Measurements from ENCODE around the gene EBF3.

The EBF3 gene

DNA sequence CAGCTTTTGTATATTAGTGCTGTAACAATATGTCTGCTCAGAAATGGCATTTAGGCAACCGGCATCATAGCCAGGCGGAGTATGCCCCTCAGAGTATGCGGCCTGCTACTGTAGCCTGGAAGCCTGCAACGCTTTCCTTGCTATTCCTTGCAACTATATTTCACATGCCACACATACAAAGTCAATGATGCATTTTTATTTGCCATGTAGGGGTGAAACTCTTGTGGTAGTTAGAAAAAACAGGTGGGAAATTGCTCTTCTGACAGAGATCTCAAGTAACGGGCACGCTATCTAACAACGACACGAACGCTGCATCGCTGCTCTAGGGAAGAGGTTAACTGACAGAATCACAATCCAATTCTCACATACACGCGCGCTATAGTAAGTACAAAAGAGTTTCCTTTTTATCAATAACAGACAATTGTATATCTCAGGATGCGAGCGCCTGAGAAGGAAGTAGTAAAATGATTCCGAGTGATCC, 5.9 kb downstream of the EBF3 start:
- H3K4me3 ChIP-seq (ENCODE audit: low read depth, low read length) = no peak overlapping the region
- ChIA-PET POLR2A (no interaction called here), CTCF (interaction anchor here (1.2 kb wide), 1 partner anchor 11 kb away, joined by 3 read pairs; no protein-coding TSS in a partner anchor)
- TF ChIP-seq, protein P1, sequence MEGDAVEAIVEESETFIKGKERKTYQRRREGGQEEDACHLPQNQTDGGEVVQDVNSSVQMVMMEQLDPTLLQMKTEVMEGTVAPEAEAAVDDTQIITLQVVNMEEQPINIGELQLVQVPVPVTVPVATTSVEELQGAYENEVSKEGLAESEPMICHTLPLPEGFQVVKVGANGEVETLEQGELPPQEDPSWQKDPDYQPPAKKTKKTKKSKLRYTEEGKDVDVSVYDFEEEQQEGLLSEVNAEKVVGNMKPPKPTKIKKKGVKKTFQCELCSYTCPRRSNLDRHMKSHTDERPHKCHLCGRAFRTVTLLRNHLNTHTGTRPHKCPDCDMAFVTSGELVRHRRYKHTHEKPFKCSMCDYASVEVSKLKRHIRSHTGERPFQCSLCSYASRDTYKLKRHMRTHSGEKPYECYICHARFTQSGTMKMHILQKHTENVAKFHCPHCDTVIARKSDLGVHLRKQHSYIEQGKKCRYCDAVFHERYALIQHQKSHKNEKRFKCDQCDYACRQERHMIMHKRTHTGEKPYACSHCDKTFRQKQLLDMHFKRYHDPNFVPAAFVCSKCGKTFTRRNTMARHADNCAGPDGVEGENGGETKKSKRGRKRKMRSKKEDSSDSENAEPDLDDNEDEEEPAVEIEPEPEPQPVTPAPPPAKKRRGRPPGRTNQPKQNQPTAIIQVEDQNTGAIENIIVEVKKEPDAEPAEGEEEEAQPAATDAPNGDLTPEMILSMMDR (IDR thresholded peaks at IDR 0.05; ENCODE audit: insufficient read depth, low read length, missing control alignments) = no peak
- no peak for DNase-seq (ENCODE audit: low read depth, low spot score)

DNA sequence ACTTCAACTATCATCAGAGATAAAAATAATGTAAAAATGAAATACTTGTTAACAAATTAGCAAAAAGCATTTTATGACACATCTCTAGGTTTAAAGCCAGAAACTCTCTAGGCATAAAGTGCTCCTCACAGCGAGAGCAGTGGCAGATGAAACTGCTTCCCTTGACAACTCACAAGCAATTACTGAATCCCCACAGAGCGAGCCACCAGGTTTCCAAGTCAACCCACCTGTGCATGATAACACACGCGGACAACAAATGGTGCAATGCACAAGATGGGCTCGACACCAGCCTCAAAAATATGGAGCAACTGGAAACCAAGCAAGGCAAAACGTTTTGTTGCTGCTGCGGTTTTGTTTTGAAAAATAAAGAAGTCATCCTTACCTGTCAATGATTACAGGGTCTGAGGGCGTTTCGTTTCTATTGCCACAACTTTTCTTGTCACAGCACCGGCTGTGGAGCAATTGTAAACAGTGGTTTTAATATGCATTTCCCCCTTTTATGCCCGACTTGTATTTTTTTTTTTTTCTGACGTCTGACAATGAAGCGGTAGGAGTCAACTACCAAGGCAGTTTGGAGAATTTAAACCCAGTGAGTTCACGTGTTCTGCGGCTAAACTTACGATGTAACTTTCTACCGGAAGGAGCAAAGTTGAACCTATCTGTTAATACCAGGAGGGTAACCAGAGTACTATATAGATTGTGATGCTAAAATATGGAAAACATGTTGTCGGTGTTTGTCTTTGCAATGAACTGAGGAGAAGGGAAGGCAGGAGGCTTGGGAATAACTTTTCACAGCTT, 7.0 kb downstream of the EBF3 start:
- TF ChIP-seq, protein P1 (IDR thresholded peaks at IDR 0.05; ENCODE audit: insufficient read depth, low read length, missing control alignments) = no peak
- POLR2A ChIA-PET = no interaction called here
- no peak overlapping the region for H3K4me3 ChIP-seq (ENCODE audit: low read depth, low read length)
- CTCF ChIA-PET = interaction anchor here (1.2 kb wide), 1 partner anchor 12 kb away, joined by 3 read pairs; no protein-coding TSS in a partner anchor
- DNase-seq (ENCODE audit: low read depth, low spot score) = no peak

DNA sequence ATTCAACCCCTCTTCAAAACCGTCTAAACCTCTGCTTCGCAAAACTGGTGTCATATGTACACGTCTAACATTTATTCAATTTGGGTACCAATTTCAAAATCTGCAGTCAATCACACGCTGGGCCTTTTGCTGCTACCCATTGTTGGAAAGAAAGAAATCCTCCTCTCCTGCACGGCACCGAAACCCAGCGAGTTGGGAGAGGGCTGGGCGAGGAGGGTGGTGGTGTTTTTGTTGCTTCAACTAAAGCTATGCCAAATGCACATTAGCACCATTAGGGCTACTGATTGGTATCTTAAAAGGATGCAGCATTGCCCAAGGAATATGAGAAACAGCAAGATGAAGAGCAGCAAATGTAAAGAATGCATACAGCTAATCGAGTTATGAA, 7.8 kb downstream of the EBF3 start:
- ChIA-PET POLR2A (no interaction called here), CTCF (interaction anchor here (0.9 kb wide), 1 partner anchor 16 kb away, joined by 3 read pairs; no protein-coding TSS in a partner anchor)
- no peak for DNase-seq (ENCODE audit: low read depth, low spot score)
- TF ChIP-seq, protein P1 (IDR thresholded peaks at IDR 0.05; ENCODE audit: insufficient read depth, low read length, missing control alignments) = no peak
- H3K4me3 ChIP-seq (ENCODE audit: low read depth, low read length) = no peak overlapping the region

DNA sequence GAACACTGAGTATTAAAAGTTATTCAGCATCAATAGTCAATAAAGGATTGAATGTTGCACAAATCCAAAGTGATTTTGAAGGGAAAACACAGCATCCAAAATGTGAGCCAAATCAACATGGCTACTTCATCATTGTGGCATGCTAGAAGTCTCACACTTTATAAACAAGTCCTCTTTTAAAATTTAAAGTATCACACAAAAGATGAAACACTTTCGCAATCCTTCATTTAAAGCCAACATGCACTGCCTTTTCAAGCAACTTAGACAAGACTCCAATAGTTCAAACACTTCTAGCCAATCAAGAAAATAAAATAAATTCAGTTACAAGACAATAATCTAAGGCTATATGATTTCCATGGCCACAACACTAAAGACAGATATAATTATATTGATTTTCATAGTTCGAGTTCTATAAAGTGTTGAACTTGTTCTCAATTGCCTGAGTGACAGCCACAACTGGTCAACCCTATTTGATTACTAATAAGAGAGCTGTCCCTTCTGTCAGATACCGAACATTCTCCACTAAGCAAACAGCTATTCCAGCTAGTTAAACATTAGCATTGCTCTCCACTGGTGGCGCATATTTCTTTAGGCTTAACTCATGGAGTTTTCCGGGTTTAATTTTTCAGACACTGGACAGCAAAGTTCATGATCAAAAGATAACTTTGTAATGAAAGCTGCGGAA, 8.3 kb downstream of the EBF3 start:
- ChIA-PET POLR2A (no interaction called here), CTCF (interaction anchor here (0.9 kb wide), 1 partner anchor 16 kb away, joined by 3 read pairs; no protein-coding TSS in a partner anchor)
- no peak overlapping the region for H3K4me3 ChIP-seq (ENCODE audit: low read depth, low read length)
- TF ChIP-seq, protein P1 (IDR thresholded peaks at IDR 0.05; ENCODE audit: insufficient read depth, low read length, missing control alignments) = no peak
- DNase-seq (ENCODE audit: low read depth, low spot score) = no peak

DNA sequence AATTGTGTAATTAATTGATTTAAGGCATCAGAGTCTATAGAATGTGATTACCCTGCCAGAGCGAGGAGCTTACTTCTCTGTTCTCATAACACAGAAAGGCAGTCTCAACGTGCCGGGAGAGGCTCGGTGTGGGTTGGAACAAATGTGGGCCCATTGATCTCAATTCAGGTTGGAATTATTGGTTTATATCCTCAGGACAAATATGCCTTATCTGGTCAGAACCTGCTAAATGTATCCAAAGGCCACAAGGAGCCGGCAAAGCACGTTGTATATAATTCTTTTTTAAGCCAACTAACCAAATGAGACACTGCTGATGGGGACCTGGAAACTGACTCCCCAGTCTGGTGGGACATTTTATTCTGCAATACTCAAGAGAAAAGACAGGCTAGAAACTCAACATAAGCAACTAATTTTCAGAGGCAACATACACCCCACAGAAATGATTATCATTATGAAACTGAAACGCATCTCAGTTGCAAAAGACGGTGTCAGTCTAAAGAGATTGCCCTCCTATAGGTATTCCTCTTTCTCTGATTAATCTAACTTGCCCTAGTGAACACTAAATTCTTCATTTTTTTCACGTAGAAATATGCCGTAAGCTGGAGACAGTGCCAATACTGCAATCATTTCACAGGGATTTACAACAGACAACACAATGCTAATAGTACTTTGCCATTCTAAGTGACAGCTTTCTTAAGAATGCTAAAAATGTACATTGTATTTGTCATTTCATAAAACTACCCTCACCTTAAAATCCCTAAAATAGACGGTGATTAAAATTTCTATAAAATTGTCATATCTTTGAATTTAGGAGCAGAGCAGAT, 9.4 kb downstream of the EBF3 start:
- CTCF ChIA-PET = no interaction called here

More for the DNA sequence above, 9.4 kb downstream of the EBF3 start:
- H3K4me3 ChIP-seq (ENCODE audit: low read depth, low read length) = no peak overlapping the region
- POLR2A ChIA-PET = no interaction called here
- TF ChIP-seq, protein P1 (IDR thresholded peaks at IDR 0.05; ENCODE audit: insufficient read depth, low read length, missing control alignments) = no peak
- no peak for DNase-seq (ENCODE audit: low read depth, low spot score)

Measured in AG04449 (cell line).